ENCODE data around the gene TTC27. TPM values are rescaled to one million over a fixed set of nuclear protein-coding genes. Genes with fewer than 3 reads are reported as not detected.
A peak's percentile ranks its signal among the peaks of the same experiment; 100 is the strongest.

The TTC27 gene
- total RNA-seq, 4 donors from 2014 or later: 10.4 to 13.9 (median 11.6) TPM

GRCh38 chr2:32678825-32679224, 51.0 kb downstream of the TTC27 start:
- TF ChIP-seq EP300 (IDR thresholded peaks at IDR 0.05) (no peak), POLR2A (IDR thresholded peaks at IDR 0.05) (no peak), POLR2AphosphoS5 (IDR thresholded peaks at IDR 0.05) (no peak), CTCF (IDR thresholded peaks at IDR 0.05) (no peak)
- no peaks in the 10 kb centered on the region for H3K4me1 ChIP-seq
- peaks cover 0 to 50% of the 10 kb centered on the region in 2 donors for H3K36me3 ChIP-seq
- no peaks in the 10 kb centered on the region for H3K27me3 ChIP-seq
- no peaks in the 10 kb centered on the region for H3K9me3 ChIP-seq
- ATAC-seq: no peak
- H3K27ac ChIP-seq: no peak overlapping the region
- no peak overlapping the region for H3K4me3 ChIP-seq

- Histone ChIP-seq H3K4me3 (no peak overlapping the region), H3K36me3 (peaks cover 0 to 37% of the 10 kb centered on the region in 2 donors), H3K27me3 (no peaks in the 10 kb centered on the region), H3K4me1 (no peaks in the 10 kb centered on the region), H3K27ac (no peak overlapping the region), H3K9me3 (no peaks in the 10 kb centered on the region)
- ATAC-seq: no peak
- TF ChIP-seq POLR2A (IDR thresholded peaks at IDR 0.05) (no peak), CTCF (IDR thresholded peaks at IDR 0.05) (no peak), EP300 (IDR thresholded peaks at IDR 0.05) (no peak), POLR2AphosphoS5 (IDR thresholded peaks at IDR 0.05) (no peak)
- 78% methylated on average over 4 of the region's 4 CpGs for WGBS, 2 donors (ENCODE audit: low coverage in 1 of 2)
These were observed 53.1 kb downstream of the TTC27 start for GRCh38 chr2:32680942-32681341.

- no peaks in the 10 kb centered on the region for H3K4me1 ChIP-seq
- no peaks in the 10 kb centered on the region for H3K9me3 ChIP-seq
- H3K36me3 ChIP-seq: peaks cover 0 to 41% of the 10 kb centered on the region in 2 donors
- TF ChIP-seq EP300 (IDR thresholded peaks at IDR 0.05) (no peak), CTCF (IDR thresholded peaks at IDR 0.05) (no peak), POLR2A (IDR thresholded peaks at IDR 0.05) (no peak), POLR2AphosphoS5 (IDR thresholded peaks at IDR 0.05) (no peak)
- no peak overlapping the region for H3K4me3 ChIP-seq
- no peaks in the 10 kb centered on the region for H3K27me3 ChIP-seq
- 83 to 92% methylated on average over 2 to 5 of the region's 5 CpGs for WGBS, 2 donors (ENCODE audit: low coverage in 1 of 2)
- peak; percentile 39 for ATAC-seq
- no peak overlapping the region for H3K27ac ChIP-seq
These were observed 55.8 kb downstream of the TTC27 start for GRCh38 chr2:32683520-32684086.

GRCh38 chr2:32688541-32688940, 60.7 kb downstream of the TTC27 start:
- ATAC-seq: no peak
- Histone ChIP-seq H3K36me3 (peaks cover 0 to 16% of the 10 kb centered on the region in 2 donors), H3K27ac (no peak overlapping the region), H3K4me3 (no peak overlapping the region), H3K4me1 (peaks cover 0 to 13% (median 0%) of the 10 kb centered on the region in 3 donors), H3K9me3 (no peaks in the 10 kb centered on the region), H3K27me3 (no peaks in the 10 kb centered on the region)
- TF ChIP-seq POLR2A (IDR thresholded peaks at IDR 0.05): no peak
- no peak for TF ChIP-seq POLR2AphosphoS5 (IDR thresholded peaks at IDR 0.05)
- no peak for TF ChIP-seq CTCF (IDR thresholded peaks at IDR 0.05)
- no peak for TF ChIP-seq EP300 (IDR thresholded peaks at IDR 0.05)

- Histone ChIP-seq H3K9me3 (no peaks in the 10 kb centered on the region), H3K27ac (no peak overlapping the region), H3K27me3 (no peaks in the 10 kb centered on the region), H3K4me3 (no peak overlapping the region), H3K4me1 (peaks cover 0 to 13% (median 0%) of the 10 kb centered on the region in 3 donors), H3K36me3 (peaks cover 0 to 4% of the 10 kb centered on the region in 2 donors)
- ATAC-seq: no peak
- TF ChIP-seq CTCF (IDR thresholded peaks at IDR 0.05) (no peak), POLR2AphosphoS5 (IDR thresholded peaks at IDR 0.05) (no peak), EP300 (IDR thresholded peaks at IDR 0.05) (no peak), POLR2A (IDR thresholded peaks at IDR 0.05) (no peak)
These were observed 63.8 kb downstream of the TTC27 start for GRCh38 chr2:32691678-32692077.
